ENCODE measurements around the gene NARS2. TPM values are rescaled to one million over a fixed set of nuclear protein-coding genes. Genes with fewer than 3 reads are reported as not detected.
A peak's percentile ranks its signal among the peaks of the same experiment; 100 is the strongest.
"Not testable (repeated sequence)": the region's sequence is repeated elsewhere in the genome, so short reads cannot be mapped to it uniquely, and the experiment has no call there.

Gene NARS2
- total RNA-seq, 2 donors from 2014 or later, result 18.5 to 18.7 TPM

GRCh38 chr11:78489184-78489583 lies 85.5 kb downstream of the NARS2 start:
- no peak for DNase-seq (ENCODE audit: low spot score in 2 of 2)
- Mint-ChIP-seq H3K36me3 (peaks cover 13% of the 10 kb centered on the region in 2 donors), H3K9me3 (no peaks in the 10 kb centered on the region), H3K27ac (no peak overlapping the region)
- ATAC-seq, result no peak

- DNase-seq (ENCODE audit: low spot score in 2 of 2) (no peak), ATAC-seq (no peak)
- Mint-ChIP-seq H3K27ac (no peak overlapping the region), H3K9me3 (no peaks in the 10 kb centered on the region), H3K36me3 (peaks cover 14 to 15% of the 10 kb centered on the region in 2 donors)
These were observed 96.1 kb downstream of the NARS2 start for GRCh38 chr11:78478536-78478935.

GRCh38 chr11:78476066-78476465 lies 98.6 kb downstream of the NARS2 start:
- Mint-ChIP-seq H3K27ac (no peak overlapping the region), H3K36me3 (peaks cover 15 to 27% of the 10 kb centered on the region in 2 donors), H3K9me3 (peaks cover 0 to 5% of the 10 kb centered on the region in 2 donors)
- DNase-seq (ENCODE audit: low spot score in 2 of 2), result no peak
- ATAC-seq, result no peak

- H3K36me3 Mint-ChIP-seq, result peaks cover 15 to 27% of the 10 kb centered on the region in 2 donors
- ATAC-seq (no peak), DNase-seq (ENCODE audit: low spot score in 2 of 2) (no peak)
- H3K27ac Mint-ChIP-seq, result no peak overlapping the region
- H3K9me3 Mint-ChIP-seq, result peaks cover 0 to 5% of the 10 kb centered on the region in 2 donors
These were observed 100.2 kb downstream of the NARS2 start for GRCh38 chr11:78474451-78474850.

GRCh38 chr11:78472905-78473304 lies 101.8 kb downstream of the NARS2 start:
- Mint-ChIP-seq H3K36me3 (peaks cover 14 to 26% of the 10 kb centered on the region in 2 donors), H3K27ac (no peak overlapping the region), H3K9me3 (peaks cover 0 to 5% of the 10 kb centered on the region in 2 donors)
- ATAC-seq (no peak), DNase-seq (ENCODE audit: low spot score in 2 of 2) (no peak)

- Mint-ChIP-seq H3K9me3 (peaks cover 0 to 5% of the 10 kb centered on the region in 2 donors), H3K27ac (no peak overlapping the region), H3K36me3 (peaks cover 9 to 21% of the 10 kb centered on the region in 2 donors)
- no peak for ATAC-seq
- no peak for DNase-seq (ENCODE audit: low spot score in 2 of 2)
These were observed 102.3 kb downstream of the NARS2 start for GRCh38 chr11:78472382-78472781.

GRCh38 chr11:78470861-78471442 lies 103.7 kb downstream of the NARS2 start:
- DNase-seq (ENCODE audit: low spot score in 2 of 2) (no peak), ATAC-seq (no peak)
- H3K36me3 Mint-ChIP-seq, result peaks cover 0 to 13% of the 10 kb centered on the region in 2 donors
- peaks cover 0 to 5% of the 10 kb centered on the region in 2 donors for H3K9me3 Mint-ChIP-seq
- no peak overlapping the region for H3K27ac Mint-ChIP-seq

GRCh38 chr11:78469896-78470295 lies 104.8 kb downstream of the NARS2 start:
- no peak for ATAC-seq
- DNase-seq (ENCODE audit: low spot score in 2 of 2), result no peak
- peaks cover 0 to 13% of the 10 kb centered on the region in 2 donors for H3K36me3 Mint-ChIP-seq
- H3K9me3 Mint-ChIP-seq, result peaks cover 0 to 5% of the 10 kb centered on the region in 2 donors
- H3K27ac Mint-ChIP-seq, result no peak overlapping the region

- no peak overlapping the region for H3K27ac Mint-ChIP-seq
- ATAC-seq (no peak), DNase-seq (ENCODE audit: low spot score in 2 of 2) (no peak)
- peaks cover 0 to 5% of the 10 kb centered on the region in 2 donors for H3K9me3 Mint-ChIP-seq
- peaks cover 0 to 19% of the 10 kb centered on the region in 2 donors for H3K36me3 Mint-ChIP-seq
These were observed 106.7 kb downstream of the NARS2 start for GRCh38 chr11:78467931-78468330.

- DNase-seq (ENCODE audit: low spot score in 2 of 2) (no peak), ATAC-seq (no peak)
- Mint-ChIP-seq H3K27ac (no peak overlapping the region), H3K9me3 (peaks cover 0 to 5% of the 10 kb centered on the region in 2 donors), H3K36me3 (peaks cover 0 to 13% of the 10 kb centered on the region in 2 donors)
These were observed 107.3 kb downstream of the NARS2 start for GRCh38 chr11:78467370-78467769.

- DNase-seq (ENCODE audit: low spot score in 2 of 2) (peak; percentile 35 to 58), ATAC-seq (peak; percentile 100)
- peak overlapping the region in 1 of 2 donors; percentile 75 for H3K27ac Mint-ChIP-seq
- H3K36me3 Mint-ChIP-seq, result peaks cover 9 to 14% of the 10 kb centered on the region in 2 donors
- no peaks in the 10 kb centered on the region for H3K9me3 Mint-ChIP-seq
These were observed 109.3 kb downstream of the NARS2 start for GRCh38 chr11:78465169-78465942.

- not testable (repeated sequence) for H3K9me3 Mint-ChIP-seq; DNase-seq (ENCODE audit: low spot score in 2 of 2); ATAC-seq
- Mint-ChIP-seq H3K36me3 (peaks cover 15 to 20% of the 10 kb centered on the region in 2 donors), H3K27ac (peak overlapping the region in 1 of 2 donors; percentile 75)
These were observed 109.9 kb downstream of the NARS2 start for GRCh38 chr11:78464787-78465168.

- ATAC-seq (peak in 1 of 2 donors; percentile 16), DNase-seq (ENCODE audit: low spot score in 2 of 2) (no peak)
- Mint-ChIP-seq H3K9me3 (no peaks in the 10 kb centered on the region), H3K27ac (peak overlapping the region in 1 of 2 donors; percentile 21), H3K36me3 (peaks cover 19 to 26% of the 10 kb centered on the region in 2 donors)
These were observed 114.2 kb downstream of the NARS2 start for GRCh38 chr11:78460471-78460870.

- H3K27ac Mint-ChIP-seq, result peak overlapping the region in 1 of 2 donors; percentile 21
- DNase-seq (ENCODE audit: low spot score in 2 of 2) (no peak), ATAC-seq (no peak)
- H3K9me3 Mint-ChIP-seq, result no peaks in the 10 kb centered on the region
- H3K36me3 Mint-ChIP-seq, result peaks cover 19 to 31% of the 10 kb centered on the region in 2 donors
These were observed 114.9 kb downstream of the NARS2 start for GRCh38 chr11:78459738-78460137.

GRCh38 chr11:78457448-78457847 lies 117.2 kb downstream of the NARS2 start:
- Mint-ChIP-seq H3K27ac (no peak overlapping the region), H3K36me3 (peaks cover 19 to 26% of the 10 kb centered on the region in 2 donors), H3K9me3 (no peaks in the 10 kb centered on the region)
- ATAC-seq, result no peak
- no peak for DNase-seq (ENCODE audit: low spot score in 2 of 2)

- no peak for DNase-seq (ENCODE audit: low spot score in 2 of 2)
- no peaks in the 10 kb centered on the region for H3K9me3 Mint-ChIP-seq
- peaks cover 0 to 6% of the 10 kb centered on the region in 2 donors for H3K36me3 Mint-ChIP-seq
- no peak for ATAC-seq
- no peak overlapping the region for H3K27ac Mint-ChIP-seq
These were observed 121.3 kb downstream of the NARS2 start for GRCh38 chr11:78453140-78453935.
